PC-9 (cell line): ENCODE measurements around the gene CLEC7A. TPM values are rescaled to one million over a fixed set of nuclear protein-coding genes. Genes with fewer than 3 reads are reported as not detected.

ENCODE experiments used
- BruUV-seq: library from RNA; stranded (reverse); fragments of 400-500 nt; replicated peaks from 2 replicates; lab custom pipeline; 2021; lab: Mats Ljungman, UMichigan
- CTCF ChIA-PET: fragments of 300-600 bp; sonication (Branson Sonifier 250); formaldehyde crosslinking; loops from one replicate; lab custom pipeline; 2022; ENCODE audit warnings: antibody characterized with exemption; lab: Charles Lee
- POLR2A ChIA-PET: fragments of 300-600 bp; sonication (Branson Sonifier 250); formaldehyde crosslinking; loops from one replicate; lab custom pipeline; 2022; ENCODE audit warnings: antibody characterized with exemption; ENCODE audit not compliant: unreplicated experiment; lab: Charles Lee
- DNase-seq, 2 experiments: peaks; one replicate each; pipeline versions ENCODE4 v3.0.0 to v3.0.0-alpha.2; 2015 to 2022; ENCODE audit warnings: mixed read lengths in 1 of 2
- H2AFZ ChIP-seq: fragments of 200-600 bp; sonication (generic); 2 replicates; pipeline ENCODE4 v1.8.1; 2017; ENCODE audit warnings: antibody characterized with exemption
- H3F3A ChIP-seq: fragments of 200-600 bp; sonication (generic); 2 replicates; pipeline ENCODE4 v1.8.1; 2017; ENCODE audit warnings: antibody characterized with exemption, mild to moderate bottlenecking, low read depth; ENCODE audit not compliant: insufficient read depth
- H3K27ac ChIP-seq: fragments of 200-600 bp; sonication (generic); 2 replicates; pipeline ENCODE4 v1.6.1; 2016; ENCODE audit warnings: mixed run types
- H3K27me3 ChIP-seq: fragments of 200-600 bp; sonication (generic); 2 replicates; pipeline ENCODE4 v1.6.1; 2016; ENCODE audit warnings: low read depth, mixed run types; ENCODE audit not compliant: insufficient read depth
- H3K36me3 ChIP-seq: fragments of 200-600 bp; sonication (generic); 2 replicates; pipeline ENCODE4 v1.6.1; 2016; ENCODE audit warnings: low read depth, mixed run types
- H3K4me1 ChIP-seq: fragments of 200-600 bp; sonication (generic); replicated peaks from 2 replicates; pipeline ENCODE4 v1.6.1; 2016; ENCODE audit warnings: mixed run types; ENCODE audit not compliant: insufficient read depth
- H3K4me2 ChIP-seq: fragments of 200-600 bp; sonication (generic); 2 replicates; pipeline ENCODE4 v1.6.1; 2017; ENCODE audit warnings: mixed run types
- H3K4me3 ChIP-seq: fragments of 200-600 bp; sonication (generic); 2 replicates; pipeline ENCODE4 v1.6.1; 2016; ENCODE audit warnings: mixed run types
- H3K79me2 ChIP-seq: fragments of 200-600 bp; sonication (generic); 2 replicates; pipeline ENCODE4 v1.6.1; 2017; ENCODE audit warnings: low read depth, mixed run types
- H3K9me2 ChIP-seq: fragments of 200-600 bp; sonication (generic); 2 replicates; pipeline ENCODE4 v1.8.1; 2017; ENCODE audit warnings: mild to moderate bottlenecking; ENCODE audit not compliant: insufficient read depth
- H3K9me3 ChIP-seq: fragments of 200-600 bp; sonication (generic); 2 replicates; pipeline ENCODE4 v1.8.1; 2016; ENCODE audit warnings: low read depth; ENCODE audit not compliant: insufficient read depth
- H4K20me1 ChIP-seq: fragments of 200-600 bp; sonication (generic); 2 replicates; pipeline ENCODE4 v1.8.1; 2017; ENCODE audit not compliant: insufficient read depth
- CTCF ChIP-seq: fragments of 200-600 bp; sonication (generic); conservative IDR thresholded peaks from 2 replicates; pipeline ENCODE4 v1.6.1; 2017; ENCODE audit warnings: mixed run types, antibody characterized with exemption, mild to moderate bottlenecking, moderate library complexity
- EZH2 ChIP-seq: fragments of 200-600 bp; sonication (generic); IDR thresholded peaks from 2 replicates; pipeline ENCODE4 v1.8.0; 2017; ENCODE audit warnings: antibody characterized with exemption, low read depth
- intact Hi-C: fragments of 100-400 bp; cut with micrococcal nuclease; formaldehyde crosslinking; loops from one replicate; pipeline ENCODE4 v1.10.0; 2022; ENCODE audit not compliant: unreplicated experiment
- total RNA-seq: library from RNA; stranded (reverse); gene quantifications from 2 replicates; pipeline ENCODE4 v1.2.3, GENCODE V29; 2021

Gene CLEC7A
- total RNA-seq, 1 experiment from 2014 or later = 5.1 TPM

GRCh38 chr12:10175846-10176636 lies 46.0 kb upstream of the CLEC7A start:
- Histone ChIP-seq H3K9me3 (no peaks in the 10 kb centered on the region), H3K4me3 (no peak overlapping the region), H3K36me3 (no peaks in the 10 kb centered on the region), H3K27me3 (no peaks in the 10 kb centered on the region), H3K4me1 (peaks cover 34% of the 10 kb centered on the region), H4K20me1 (no peaks in the 10 kb centered on the region), H2AFZ (no peak overlapping the region), H3K27ac (no peak overlapping the region), H3K4me2 (no peak overlapping the region), H3K79me2 (no peaks in the 10 kb centered on the region), H3F3A (peaks cover 19% of the 10 kb centered on the region; the same call in 1 of the 2 replicates), H3K9me2 (no peaks in the 10 kb centered on the region)
- intact Hi-C loops = no loop called here
- ChIA-PET CTCF (interaction anchor here (1.4 kb wide), 1 partner anchor 23 kb away, joined by 8 read pairs; no protein-coding TSS in a partner anchor), POLR2A (no interaction called here)
- DNase-seq = no peak
- no TSS peak for BruUV-seq
- no peak for TF ChIP-seq EZH2
- TF ChIP-seq CTCF = no peak

GRCh38 chr12:10174986-10175614 lies 45.1 kb upstream of the CLEC7A start:
- intact Hi-C loops = no loop called here
- H3K27ac ChIP-seq = no peak overlapping the region
- H3F3A ChIP-seq = peaks cover 16% of the 10 kb centered on the region; the same call in 1 of the 2 replicates
- H4K20me1 ChIP-seq = no peaks in the 10 kb centered on the region
- BruUV-seq = no TSS peak
- no peak overlapping the region for H3K4me3 ChIP-seq
- no peaks in the 10 kb centered on the region for H3K9me3 ChIP-seq
- ChIA-PET POLR2A (no interaction called here), CTCF (interaction anchor here (1.4 kb wide), 1 partner anchor 22 kb away, joined by 8 read pairs; no protein-coding TSS in a partner anchor)
- H3K79me2 ChIP-seq = no peaks in the 10 kb centered on the region
- no peak overlapping the region for H2AFZ ChIP-seq
- TF ChIP-seq CTCF (no peak), EZH2 (no peak)
- no peak for DNase-seq
- H3K4me1 ChIP-seq = peaks cover 32% of the 10 kb centered on the region
- H3K4me2 ChIP-seq = no peak overlapping the region
- no peaks in the 10 kb centered on the region for H3K9me2 ChIP-seq
- H3K27me3 ChIP-seq = no peaks in the 10 kb centered on the region
- no peaks in the 10 kb centered on the region for H3K36me3 ChIP-seq

- peaks cover 37% of the 10 kb centered on the region for H3K4me1 ChIP-seq
- H3K4me2 ChIP-seq = peak within 1 kb of the TSS; percentile 33
These were observed 42.2 kb upstream of the CLEC7A start, which contains the start of gene OLR1 for GRCh38 chr12:10171973-10172728. TSS of gene OLR1 (minus strand) at chr12:10172132. CDS start at chr12:10172077, 55 bp downstream.

More at GRCh38 chr12:10171973-10172728, 42.2 kb upstream of the CLEC7A start, which contains the start of gene OLR1:
- TF ChIP-seq EZH2 (no peak), CTCF (no peak)
- Histone ChIP-seq H3K27me3 (no peaks in the 10 kb centered on the region), H3K9me3 (no peaks in the 10 kb centered on the region), H3K79me2 (no peaks in the 10 kb centered on the region), H3F3A (peaks cover 4% of the 10 kb centered on the region; the same call in 1 of the 2 replicates), H3K9me2 (no peaks in the 10 kb centered on the region), H2AFZ (peak within 1 kb of the TSS; percentile 52; the same call in 1 of the 2 replicates), H4K20me1 (no peaks in the 10 kb centered on the region), H3K36me3 (no peaks in the 10 kb centered on the region), H3K4me3 (no peak within 1 kb of the TSS; the same call in 1 of the 2 replicates), H3K27ac (peak within 1 kb of the TSS; percentile 54)
- BruUV-seq = TSS peak; percentile 84
- ChIA-PET CTCF (interaction anchor here (1.0 kb wide), 1 partner anchor 19 kb away, joined by 4 read pairs; no protein-coding TSS in a partner anchor), POLR2A (interaction anchor here (0.5 to 1.1 kb wide), 5 partner anchors 8 to 524 kb away, joined by 3 to 11 read pairs (median 7); partner anchors contain the start of gene GABARAPL1)
- intact Hi-C loops = loop anchor here (2.0 kb wide), 1 partner anchor 19 kb away; no protein-coding TSS in a partner anchor
- peak in 1 of 2 experiments; percentile 70 for DNase-seq
